Calu3 (cell line): ENCODE results near the gene CHST10. TPM values are rescaled to one million over a fixed set of nuclear protein-coding genes. Genes with fewer than 3 reads are reported as not detected.

Experiments
- BruUV-seq: library from RNA; stranded (reverse); fragments of 400-500 nt; replicated peaks from 2 replicates; lab custom pipeline; 2021; lab: Mats Ljungman, UMichigan
- CTCF ChIA-PET: fragments of 300-600 bp; sonication (Branson Sonifier 250); formaldehyde crosslinking; loops from one replicate; lab custom pipeline; 2022; ENCODE audit warnings: antibody characterized with exemption; lab: Charles Lee
- DNase-seq: peaks from one replicate; pipeline ENCODE4 v3.0.0; 2022
- H3K27ac Mint-ChIP-seq: one replicate; pipeline ENCODE4 v1.8.0; 2022; ENCODE audit warnings: mixed read lengths; ENCODE audit not compliant: unreplicated experiment
- H3K27me3 Mint-ChIP-seq: one replicate; pipeline ENCODE4 v1.8.0; 2022; ENCODE audit warnings: mixed read lengths; ENCODE audit not compliant: unreplicated experiment
- H3K36me3 Mint-ChIP-seq: one replicate; pipeline ENCODE4 v1.8.0; 2022; ENCODE audit warnings: mild to moderate bottlenecking, moderate library complexity, mixed read lengths; ENCODE audit not compliant: insufficient read depth, unreplicated experiment
- H3K4me1 Mint-ChIP-seq: one replicate; pipeline ENCODE4 v1.8.0; 2022; ENCODE audit warnings: mild to moderate bottlenecking, low read depth, mixed read lengths; ENCODE audit not compliant: unreplicated experiment
- H3K4me3 Mint-ChIP-seq: one replicate; pipeline ENCODE4 v1.8.0; 2022; ENCODE audit warnings: mild to moderate bottlenecking, low read depth, moderate library complexity, mixed read lengths; ENCODE audit not compliant: unreplicated experiment
- H3K9me3 Mint-ChIP-seq: one replicate; pipeline ENCODE4 v1.8.0; 2022; ENCODE audit warnings: low read depth, mixed read lengths; ENCODE audit not compliant: unreplicated experiment
- intact Hi-C: fragments of 100-400 bp; cut with micrococcal nuclease; formaldehyde crosslinking; loops from one replicate; pipeline ENCODE4 v1.10.0; 2022; ENCODE audit not compliant: unreplicated experiment
- total RNA-seq: library from RNA; stranded (reverse); gene quantifications from 2 replicates; pipeline ENCODE4 v1.2.3, GENCODE V29; 2022
- TF ChIP-seq, protein P1 (sequence below): fragments of 200-600 bp; IDR thresholded peaks from one replicate; pipeline ENCODE4 v1.8.0; 2022; ENCODE audit warnings: antibody characterized with exemption; ENCODE audit not compliant: unreplicated experiment

Gene CHST10
- total RNA-seq, 1 experiment from 2014 or later, result 15.5 TPM

DNA sequence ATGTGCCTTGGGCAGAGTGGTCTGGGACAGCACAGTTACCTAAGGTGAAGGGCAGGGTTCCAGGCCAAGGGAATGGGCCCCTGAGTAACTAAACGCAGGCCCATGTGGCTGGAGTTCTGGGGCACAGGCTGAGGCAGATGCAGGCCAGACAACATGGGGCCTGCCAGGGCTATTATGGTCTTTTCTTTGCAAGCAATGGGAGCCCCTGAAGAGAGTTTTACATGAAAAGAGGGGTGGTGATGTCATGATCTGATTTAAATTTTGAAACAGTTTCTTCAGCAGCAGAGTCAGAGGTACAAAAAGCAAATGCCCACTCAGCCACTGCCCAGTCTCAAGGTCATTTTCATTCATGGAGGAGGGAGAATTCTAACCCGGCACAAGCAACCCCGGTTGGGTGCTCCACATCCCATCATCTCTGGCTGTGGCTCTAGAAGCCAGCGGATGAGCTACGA is 5.6 kb downstream of the CHST10 start:
- H3K4me1 Mint-ChIP-seq, result peaks cover 13% of the 10 kb centered on the region
- H3K36me3 Mint-ChIP-seq, result peaks cover 9% of the 10 kb centered on the region
- CTCF ChIA-PET, result no interaction called here
- no peak overlapping the region for H3K4me3 Mint-ChIP-seq
- H3K27ac Mint-ChIP-seq, result no peak overlapping the region
- BruUV-seq, result no TSS peak
- intact Hi-C loops, result no loop called here
- DNase-seq, result no peak
- no peaks in the 10 kb centered on the region for H3K27me3 Mint-ChIP-seq
- TF ChIP-seq, protein P1, sequence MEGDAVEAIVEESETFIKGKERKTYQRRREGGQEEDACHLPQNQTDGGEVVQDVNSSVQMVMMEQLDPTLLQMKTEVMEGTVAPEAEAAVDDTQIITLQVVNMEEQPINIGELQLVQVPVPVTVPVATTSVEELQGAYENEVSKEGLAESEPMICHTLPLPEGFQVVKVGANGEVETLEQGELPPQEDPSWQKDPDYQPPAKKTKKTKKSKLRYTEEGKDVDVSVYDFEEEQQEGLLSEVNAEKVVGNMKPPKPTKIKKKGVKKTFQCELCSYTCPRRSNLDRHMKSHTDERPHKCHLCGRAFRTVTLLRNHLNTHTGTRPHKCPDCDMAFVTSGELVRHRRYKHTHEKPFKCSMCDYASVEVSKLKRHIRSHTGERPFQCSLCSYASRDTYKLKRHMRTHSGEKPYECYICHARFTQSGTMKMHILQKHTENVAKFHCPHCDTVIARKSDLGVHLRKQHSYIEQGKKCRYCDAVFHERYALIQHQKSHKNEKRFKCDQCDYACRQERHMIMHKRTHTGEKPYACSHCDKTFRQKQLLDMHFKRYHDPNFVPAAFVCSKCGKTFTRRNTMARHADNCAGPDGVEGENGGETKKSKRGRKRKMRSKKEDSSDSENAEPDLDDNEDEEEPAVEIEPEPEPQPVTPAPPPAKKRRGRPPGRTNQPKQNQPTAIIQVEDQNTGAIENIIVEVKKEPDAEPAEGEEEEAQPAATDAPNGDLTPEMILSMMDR, result no peak
- no peaks in the 10 kb centered on the region for H3K9me3 Mint-ChIP-seq

DNA sequence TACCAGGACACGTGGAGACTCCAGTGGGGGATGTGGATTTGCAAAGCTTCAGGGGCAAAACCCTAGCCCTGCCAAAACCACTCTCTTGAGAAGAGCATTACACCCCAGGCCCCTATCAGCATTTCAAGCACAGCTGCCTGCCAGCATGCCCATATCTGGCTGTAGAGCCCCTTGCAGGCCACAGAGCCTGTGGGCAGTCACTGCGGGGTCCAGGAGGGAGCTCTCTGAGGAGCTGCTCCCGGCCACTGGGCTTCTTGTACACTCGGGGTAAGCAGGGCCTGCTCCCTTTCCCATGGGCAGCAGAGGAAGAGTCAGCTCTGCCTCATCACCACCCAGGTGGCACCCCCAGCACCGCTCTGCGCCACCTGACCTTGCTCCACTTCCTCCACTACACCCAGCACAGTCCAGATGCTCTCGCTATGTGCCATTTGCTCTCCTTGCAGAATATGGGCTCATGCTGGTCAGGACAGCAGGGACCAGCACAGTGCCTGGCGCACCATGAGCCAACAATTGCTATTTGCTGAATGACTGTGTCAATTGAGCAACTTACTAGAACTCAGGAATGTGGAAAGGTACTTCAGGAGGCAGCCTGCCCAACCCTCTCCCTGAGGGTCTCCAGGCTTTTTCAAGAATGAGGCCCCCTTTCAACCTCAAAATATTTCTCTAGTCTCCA is 7.4 kb downstream of the CHST10 start:
- no TSS peak for BruUV-seq

GRCh38 chr2:100409461-100409860 is 8.0 kb downstream of the CHST10 start:
- CTCF ChIA-PET, result no interaction called here
- no TSS peak for BruUV-seq
- H3K9me3 Mint-ChIP-seq, result no peaks in the 10 kb centered on the region
- intact Hi-C loops, result no loop called here
- H3K4me3 Mint-ChIP-seq, result no peak overlapping the region
- DNase-seq, result no peak
- no peak overlapping the region for H3K27ac Mint-ChIP-seq
- no peaks in the 10 kb centered on the region for H3K4me1 Mint-ChIP-seq
- H3K36me3 Mint-ChIP-seq, result no peaks in the 10 kb centered on the region
- no peaks in the 10 kb centered on the region for H3K27me3 Mint-ChIP-seq
- TF ChIP-seq, protein P1, result no peak

More for the DNA sequence above, 7.4 kb downstream of the CHST10 start:
- Mint-ChIP-seq H3K4me3 (no peak overlapping the region), H3K27ac (no peak overlapping the region), H3K4me1 (no peaks in the 10 kb centered on the region), H3K9me3 (no peaks in the 10 kb centered on the region), H3K27me3 (no peaks in the 10 kb centered on the region), H3K36me3 (no peaks in the 10 kb centered on the region)
- CTCF ChIA-PET, result interaction anchor here (0.6 kb wide), 1 partner anchor 42 kb away, joined by 4 read pairs; no protein-coding TSS in a partner anchor
- DNase-seq, result no peak
- TF ChIP-seq, protein P1, result no peak
- intact Hi-C loops, result no loop called here

- DNase-seq, result no peak
- no peaks in the 10 kb centered on the region for H3K4me1 Mint-ChIP-seq
- TF ChIP-seq, protein P1, result no peak
- no peaks in the 10 kb centered on the region for H3K36me3 Mint-ChIP-seq
- CTCF ChIA-PET, result no interaction called here
- no TSS peak for BruUV-seq
- H3K9me3 Mint-ChIP-seq, result no peaks in the 10 kb centered on the region
- intact Hi-C loops, result no loop called here
- no peak overlapping the region for H3K4me3 Mint-ChIP-seq
- no peaks in the 10 kb centered on the region for H3K27me3 Mint-ChIP-seq
- no peak overlapping the region for H3K27ac Mint-ChIP-seq
Measured at GRCh38 chr2:100408941-100409340, 8.5 kb downstream of the CHST10 start.
